ENCODE measurements around the gene VAMP8. TPM values are rescaled to one million over a fixed set of nuclear protein-coding genes. Genes with fewer than 3 reads are reported as not detected.

The VAMP8 gene
- polyA plus RNA-seq, 3 donors = 260 to 761 (median 623) TPM

GRCh38 chr2:85549826-85550225 is 27.6 kb upstream of the VAMP8 start:
- H3K36me3 ChIP-seq (replicated peaks in 1 of 2; ENCODE audit: control insufficient read depth in 1 of 2, insufficient read depth in 2 of 2, low read length in 2 of 2) = peaks cover 44 to 84% of the 10 kb centered on the region in 2 donors

GRCh38 chr2:85550486-85550885 is 26.9 kb upstream of the VAMP8 start:
- Histone ChIP-seq H2AFZ (ENCODE audit: insufficient read depth, low read depth, low read length, poor library complexity, severe bottlenecking) (no peak overlapping the region), H3K4me2 (replicated peaks; ENCODE audit: extremely low read depth, low read length, poor library complexity, severe bottlenecking) (peak overlapping the region; percentile 29), H3K4me1 (ENCODE audit: control insufficient read depth in 1 of 2, insufficient read depth in 2 of 2, low read length in 2 of 2) (peaks cover 19 to 27% of the 10 kb centered on the region in 2 donors), H3K27ac (ENCODE audit: low read depth in 1 of 2, low read length in 2 of 2) (peak overlapping the region in 1 of 2 donors; percentile 61), H3K9me3 (replicated peaks in 1 of 2; ENCODE audit: control insufficient read depth in 1 of 2, insufficient read depth in 1 of 2, low read length in 2 of 2) (no peaks in the 10 kb centered on the region), H3K9ac (ENCODE audit: insufficient read depth, low read length, poor library complexity, severe bottlenecking) (peak overlapping the region; percentile 19), H4K20me1 (ENCODE audit: insufficient read depth, low read length) (peaks cover 17% of the 10 kb centered on the region), H3K27me3 (ENCODE audit: control insufficient read depth in 2 of 2, insufficient read depth in 2 of 2, low read length in 2 of 2) (no peaks in the 10 kb centered on the region), H3K79me2 (ENCODE audit: insufficient read depth, low read length) (no peaks in the 10 kb centered on the region), H3K36me3 (replicated peaks in 1 of 2; ENCODE audit: control insufficient read depth in 1 of 2, insufficient read depth in 2 of 2, low read length in 2 of 2) (peaks cover 49 to 84% of the 10 kb centered on the region in 2 donors), H3K4me3 (replicated peaks in 1 of 3; ENCODE audit: low read depth in 2 of 3, low read length in 3 of 3) (peak overlapping the region in 1 of 3 experiments; percentile 13)
- Mint-ChIP-seq H3K27me3 (ENCODE audit: low read depth in 3 of 3) (peaks cover 0 to 2% (median 0%) of the 10 kb centered on the region in 3 donors), H3K27ac (peak overlapping the region in 6 of 7 donors; percentile 44 to 88 (median 76)), H3K9me3 (no peaks in the 10 kb centered on the region), H3K4me1 (peaks cover 28% of the 10 kb centered on the region), H3K36me3 (peaks cover 57 to 83% of the 10 kb centered on the region in 2 donors), H3K4me3 (peak overlapping the region in 1 of 2 donors; percentile 53)
- WGBS (ENCODE audit: insufficient coverage) = 4% methylated on average over 5 of the region's 10 CpGs
- peak; percentile 43 to 66 (median 63) for DNase-seq
- no peak for TF ChIP-seq CTCF (IDR thresholded peaks at IDR 0.05)
- intact Hi-C loops (cut with micrococcal nuclease) = loop anchor here in 1 of 2 donors (5.0 kb wide), 1 partner anchor 148 kb away; no protein-coding TSS in a partner anchor

More at GRCh38 chr2:85549826-85550225, 27.6 kb upstream of the VAMP8 start:
- H3K27ac ChIP-seq (ENCODE audit: low read depth in 1 of 2, low read length in 2 of 2) = peak overlapping the region; percentile 8 to 61
- H4K20me1 ChIP-seq (ENCODE audit: insufficient read depth, low read length) = peaks cover 23% of the 10 kb centered on the region
- 13% methylated on average over 4 of the region's 4 CpGs for WGBS (ENCODE audit: insufficient coverage)
- H3K4me3 ChIP-seq (replicated peaks in 1 of 3; ENCODE audit: low read depth in 2 of 3, low read length in 3 of 3) = peak overlapping the region in 1 of 3 experiments; percentile 13
- Mint-ChIP-seq H3K4me1 (peaks cover 28% of the 10 kb centered on the region), H3K9me3 (no peaks in the 10 kb centered on the region), H3K4me3 (no peak overlapping the region), H3K36me3 (peaks cover 56 to 81% of the 10 kb centered on the region in 2 donors), H3K27me3 (ENCODE audit: low read depth in 3 of 3) (peaks cover 0 to 2% (median 0%) of the 10 kb centered on the region in 3 donors), H3K27ac (peak overlapping the region in 6 of 7 donors; percentile 16 to 88 (median 74))
- H2AFZ ChIP-seq (ENCODE audit: insufficient read depth, low read depth, low read length, poor library complexity, severe bottlenecking) = no peak overlapping the region
- no peaks in the 10 kb centered on the region for H3K27me3 ChIP-seq (ENCODE audit: control insufficient read depth in 2 of 2, insufficient read depth in 2 of 2, low read length in 2 of 2)
- H3K79me2 ChIP-seq (ENCODE audit: insufficient read depth, low read length) = no peaks in the 10 kb centered on the region
- intact Hi-C loops (cut with micrococcal nuclease) = loop anchor here in 1 of 2 donors (5.0 kb wide), 1 partner anchor 148 kb away; no protein-coding TSS in a partner anchor
- DNase-seq = no peak
- H3K4me1 ChIP-seq (ENCODE audit: control insufficient read depth in 1 of 2, insufficient read depth in 2 of 2, low read length in 2 of 2) = peaks cover 19 to 27% of the 10 kb centered on the region in 2 donors
- H3K9me3 ChIP-seq (replicated peaks in 1 of 2; ENCODE audit: control insufficient read depth in 1 of 2, insufficient read depth in 1 of 2, low read length in 2 of 2) = no peaks in the 10 kb centered on the region
- no peak overlapping the region for H3K9ac ChIP-seq (ENCODE audit: insufficient read depth, low read length, poor library complexity, severe bottlenecking)
- no peak for TF ChIP-seq CTCF (IDR thresholded peaks at IDR 0.05)
- peak overlapping the region; percentile 29 for H3K4me2 ChIP-seq (replicated peaks; ENCODE audit: extremely low read depth, low read length, poor library complexity, severe bottlenecking)

Measured in CD14-positive monocyte (primary cell).